HCT116 (cell line): ENCODE data around the gene MSH6.

Experiments
- CEBPB ChIP-seq: IDR thresholded peaks from 2 replicates; pipeline ENCODE4 v1.6.1; 2012; ENCODE audit warnings: low read depth
- SIN3A ChIP-seq: IDR thresholded peaks from 2 replicates; pipeline ENCODE4 v1.6.1; 2012; ENCODE audit warnings: low read depth
- TF ChIP-seq, protein P1 (sequence below), 3 experiments: fragments of 200-600 bp in 1 of 3; sonication (generic) in 1 of 3; IDR thresholded peaks in 2 of 3; conservative IDR thresholded peaks in 1 of 3; 2 replicates each; pipeline ENCODE4 v1.5.1; 2012 to 2017; ENCODE audit warnings: low read depth in 2 of 3, low read length in 2 of 3, antibody characterized with exemption in 1 of 3, borderline replicate concordance in 1 of 3, control low read depth in 1 of 3, mild to moderate bottlenecking in 1 of 3, mixed read lengths in 1 of 3, mixed run types in 1 of 3, moderate library complexity in 1 of 3; ENCODE audit not compliant: insufficient read depth in 1 of 3

- TF ChIP-seq, protein P1, sequence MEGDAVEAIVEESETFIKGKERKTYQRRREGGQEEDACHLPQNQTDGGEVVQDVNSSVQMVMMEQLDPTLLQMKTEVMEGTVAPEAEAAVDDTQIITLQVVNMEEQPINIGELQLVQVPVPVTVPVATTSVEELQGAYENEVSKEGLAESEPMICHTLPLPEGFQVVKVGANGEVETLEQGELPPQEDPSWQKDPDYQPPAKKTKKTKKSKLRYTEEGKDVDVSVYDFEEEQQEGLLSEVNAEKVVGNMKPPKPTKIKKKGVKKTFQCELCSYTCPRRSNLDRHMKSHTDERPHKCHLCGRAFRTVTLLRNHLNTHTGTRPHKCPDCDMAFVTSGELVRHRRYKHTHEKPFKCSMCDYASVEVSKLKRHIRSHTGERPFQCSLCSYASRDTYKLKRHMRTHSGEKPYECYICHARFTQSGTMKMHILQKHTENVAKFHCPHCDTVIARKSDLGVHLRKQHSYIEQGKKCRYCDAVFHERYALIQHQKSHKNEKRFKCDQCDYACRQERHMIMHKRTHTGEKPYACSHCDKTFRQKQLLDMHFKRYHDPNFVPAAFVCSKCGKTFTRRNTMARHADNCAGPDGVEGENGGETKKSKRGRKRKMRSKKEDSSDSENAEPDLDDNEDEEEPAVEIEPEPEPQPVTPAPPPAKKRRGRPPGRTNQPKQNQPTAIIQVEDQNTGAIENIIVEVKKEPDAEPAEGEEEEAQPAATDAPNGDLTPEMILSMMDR (IDR thresholded peaks at IDR 0.05 in 2 of 3, conservative IDR thresholded peaks at IDR 0.05 in 1 of 3; ENCODE audit: borderline replicate concordance in 1 of 3, insufficient read depth in 1 of 3, low read depth in 2 of 3, low read length in 2 of 3), result no peak
- TF ChIP-seq SIN3A (no peak), CEBPB (no peak)
Measured at GRCh38 chr2:47844162-47844561, 61.2 kb downstream of the MSH6 start.
